ENCODE results near the gene CAMKK2. TPM values are rescaled to one million over a fixed set of nuclear protein-coding genes. Genes with fewer than 3 reads are reported as not detected.
A peak's percentile ranks its signal among the peaks of the same experiment; 100 is the strongest.

The CAMKK2 gene
- total RNA-seq, 2 experiments from 2014 or later, result 27.0 to 29.2 TPM

DNA sequence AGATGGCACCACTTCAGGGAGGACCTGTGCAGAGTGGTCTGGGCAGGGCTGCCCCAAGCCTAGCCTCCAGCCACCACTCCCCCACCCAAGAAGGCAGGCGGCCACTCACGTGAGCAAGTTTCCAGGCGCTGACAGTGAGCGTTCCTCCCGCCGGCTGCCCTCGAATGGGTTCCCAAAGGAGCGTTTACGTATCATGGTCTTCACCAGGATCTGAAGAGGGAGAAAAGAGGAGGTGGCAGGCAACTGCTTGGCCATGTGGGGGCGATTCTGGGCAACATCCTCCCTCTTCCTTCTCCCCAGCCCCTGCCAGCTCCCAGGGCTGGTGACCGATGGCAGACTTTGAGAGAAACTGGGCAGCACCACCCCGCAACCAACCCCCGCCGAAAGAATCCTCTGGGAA, 51.5 kb downstream of the CAMKK2 start:
- Mint-ChIP-seq H3K36me3 (peaks cover 20% of the 10 kb centered on the region), H3K27ac (no peak overlapping the region)

DNA sequence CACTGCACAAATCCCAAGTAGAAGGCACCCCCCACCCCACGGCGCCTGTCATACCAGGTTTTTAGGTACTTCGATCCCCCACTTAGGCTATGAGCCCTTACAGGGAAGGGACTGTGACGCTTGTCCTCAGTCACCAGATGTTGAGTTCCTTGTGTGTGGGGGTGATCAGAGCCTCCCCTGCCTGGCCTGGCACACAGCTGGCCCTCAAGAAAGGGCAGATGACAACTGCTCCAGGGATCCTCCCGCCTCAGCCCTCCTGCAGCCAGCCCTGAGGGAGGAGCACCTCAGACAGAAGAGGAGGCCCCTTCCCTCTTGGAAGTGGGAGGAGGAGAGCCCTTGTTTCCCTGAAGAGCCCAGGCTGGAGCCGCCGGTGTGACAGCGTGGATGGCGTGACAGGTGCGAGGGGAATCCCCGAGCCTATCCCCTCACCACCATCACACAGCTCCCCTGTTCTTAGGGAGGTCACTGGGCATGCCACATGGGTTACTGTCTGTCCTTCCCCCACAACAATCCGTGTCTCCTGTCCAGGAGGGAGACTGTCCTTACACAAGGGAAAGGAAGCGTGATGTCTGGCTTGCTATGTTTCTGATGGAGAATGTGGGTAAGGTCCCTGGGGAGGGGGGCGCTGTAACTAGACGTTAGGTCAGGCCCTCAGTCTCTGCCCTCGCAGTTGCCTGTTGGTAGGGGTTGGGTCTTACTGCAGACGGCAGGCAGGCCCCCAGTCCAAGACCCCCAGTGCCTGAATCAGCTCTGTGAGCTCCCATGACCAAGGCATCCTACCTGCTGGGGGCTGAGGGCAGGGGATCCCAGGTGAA, 55.1 kb downstream of the CAMKK2 start:
- Mint-ChIP-seq H3K4me1 (peaks cover 34% of the 10 kb centered on the region), H3K4me3 (peak overlapping the region; percentile 70), H3K36me3 (peaks cover 20% of the 10 kb centered on the region), H3K27ac (peak overlapping the region; percentile 89), H3K9me3 (no peaks in the 10 kb centered on the region), H3K27me3 (no peaks in the 10 kb centered on the region)
- ATAC-seq (ENCODE audit: low read depth) (no peak), DNase-seq (no peak)
- POLR2A ChIA-PET, result interaction anchor here (1.2 to 3.2 kb wide), 2 partner anchors 55 to 59 kb away, joined by 3 to 16 read pairs; partner anchors contain the start of gene CAMKK2

More for the DNA sequence above, 51.5 kb downstream of the CAMKK2 start:
- no peak for DNase-seq
- Mint-ChIP-seq H3K9me3 (no peaks in the 10 kb centered on the region), H3K4me1 (peaks cover 13% of the 10 kb centered on the region), H3K27me3 (no peaks in the 10 kb centered on the region), H3K4me3 (no peak overlapping the region)
- ATAC-seq (ENCODE audit: low read depth), result no peak
- POLR2A ChIA-PET, result no interaction called here

DNA sequence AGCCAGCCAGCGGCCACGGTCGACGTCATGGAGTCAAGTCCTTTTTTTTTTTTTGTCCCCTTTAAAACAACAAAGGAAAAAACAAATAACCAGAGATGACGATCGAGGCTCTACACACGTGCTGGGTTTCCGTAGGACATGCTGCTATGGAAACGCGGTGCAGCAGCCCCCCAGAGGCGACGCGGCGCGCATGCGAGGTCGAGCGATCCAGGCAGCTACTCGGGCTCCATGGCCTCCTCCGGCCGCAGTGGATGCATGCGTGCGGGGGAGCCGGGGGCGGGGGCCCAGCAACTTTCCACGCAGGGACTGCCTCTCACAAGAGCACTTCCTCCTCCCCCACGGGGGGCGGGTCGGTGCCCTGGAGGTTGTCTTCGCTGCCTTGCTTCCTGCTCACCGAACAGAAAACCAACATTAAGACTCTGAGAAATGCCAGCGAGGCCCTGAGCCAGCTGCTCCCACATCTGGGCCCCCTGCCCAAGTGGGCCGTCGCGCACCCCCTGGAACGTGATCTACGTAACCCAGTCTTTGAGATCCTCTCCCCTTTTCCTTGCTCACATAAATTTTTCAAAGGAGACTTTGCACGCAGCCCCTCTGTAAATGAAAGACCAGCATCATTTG, 55.9 kb downstream of the CAMKK2 start:
- DNase-seq, result peak; percentile 86
- peak; percentile 87 for ATAC-seq (ENCODE audit: low read depth)
- Mint-ChIP-seq H3K9me3 (no peaks in the 10 kb centered on the region), H3K4me3 (peak overlapping the region; percentile 70), H3K36me3 (peaks cover 26% of the 10 kb centered on the region), H3K4me1 (peaks cover 37% of the 10 kb centered on the region), H3K27ac (peak overlapping the region; percentile 89), H3K27me3 (no peaks in the 10 kb centered on the region)
- POLR2A ChIA-PET, result interaction anchor here (1.2 to 3.2 kb wide), 3 partner anchors 16 to 60 kb away, joined by 3 to 28 read pairs (median 16); partner anchors contain the start of gene CAMKK2

DNA sequence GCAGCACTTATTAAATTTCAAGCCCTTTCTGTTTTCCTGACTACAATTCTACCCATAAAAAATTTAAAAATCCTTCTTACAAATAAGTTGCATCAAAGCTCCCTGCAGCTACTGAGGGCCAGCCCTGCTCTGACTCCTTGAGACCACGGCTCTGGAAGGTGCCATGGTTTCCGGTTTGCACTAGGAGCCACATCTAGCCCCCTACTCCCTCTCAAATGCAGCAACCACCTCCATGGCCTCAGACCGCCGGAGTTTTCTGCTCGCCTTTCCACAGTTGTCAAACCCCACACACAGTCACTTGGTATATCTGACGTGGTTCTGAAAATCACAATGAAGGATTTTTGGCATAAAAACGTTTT, 56.5 kb downstream of the CAMKK2 start:
- peaks cover 37% of the 10 kb centered on the region for H3K4me1 Mint-ChIP-seq
- H3K9me3 Mint-ChIP-seq, result no peaks in the 10 kb centered on the region

DNA sequence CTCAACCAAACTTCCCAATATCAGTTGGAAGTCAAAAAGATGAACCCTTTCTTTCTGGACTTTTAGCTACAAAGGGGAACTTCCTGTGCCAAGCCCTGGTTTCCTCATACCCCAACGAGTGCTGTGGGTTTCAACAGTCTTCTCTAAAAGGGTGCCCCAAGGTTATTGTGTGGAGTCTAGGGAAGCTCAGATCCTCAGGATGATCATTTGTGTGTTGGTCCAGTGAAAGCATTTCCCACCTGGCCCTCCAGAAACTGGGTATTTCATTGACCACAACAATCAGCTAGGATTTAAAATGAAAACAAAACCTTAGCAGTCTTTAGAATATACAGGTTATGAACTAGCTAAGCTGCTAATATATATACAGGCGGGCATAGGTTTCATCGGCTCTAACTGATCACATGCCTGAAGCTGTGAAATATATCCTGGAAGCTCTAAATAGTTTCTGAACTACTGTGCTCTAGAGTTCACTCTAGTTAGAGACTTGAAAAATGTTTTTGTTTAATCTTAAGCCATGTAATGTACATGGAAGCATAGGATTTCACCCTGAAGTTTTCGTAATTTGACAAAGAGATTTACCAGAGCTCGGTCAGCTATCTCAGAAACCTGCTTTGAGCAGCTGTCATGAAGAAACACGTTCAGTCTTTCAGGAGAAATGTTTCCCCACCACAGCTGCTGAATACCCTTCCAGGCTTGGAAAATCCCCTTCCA, 57.0 kb downstream of the CAMKK2 start:
- H3K4me3 Mint-ChIP-seq, result peak overlapping the region; percentile 70
- ATAC-seq (ENCODE audit: low read depth) (no peak), DNase-seq (no peak)
- H3K36me3 Mint-ChIP-seq, result peaks cover 31% of the 10 kb centered on the region
- peak overlapping the region; percentile 89 for H3K27ac Mint-ChIP-seq
- POLR2A ChIA-PET, result interaction anchor here (0.8 to 3.2 kb wide), 9 partner anchors 10 to 180 kb away, joined by 3 to 28 read pairs (median 5); partner anchors contain the start of gene CAMKK2
- H3K27me3 Mint-ChIP-seq, result no peaks in the 10 kb centered on the region
- H3K4me1 Mint-ChIP-seq, result peaks cover 37% of the 10 kb centered on the region
- H3K9me3 Mint-ChIP-seq, result no peaks in the 10 kb centered on the region

More for the DNA sequence above, 56.5 kb downstream of the CAMKK2 start:
- H3K36me3 Mint-ChIP-seq, result peaks cover 27% of the 10 kb centered on the region
- no peaks in the 10 kb centered on the region for H3K27me3 Mint-ChIP-seq
- POLR2A ChIA-PET, result interaction anchor here (0.8 to 3.2 kb wide), 7 partner anchors 16 to 180 kb away, joined by 3 to 28 read pairs (median 5); partner anchors contain the start of gene CAMKK2
- peak overlapping the region; percentile 89 for H3K27ac Mint-ChIP-seq
- H3K4me3 Mint-ChIP-seq, result peak overlapping the region; percentile 70
- DNase-seq, result no peak
- ATAC-seq (ENCODE audit: low read depth), result no peak

DNA sequence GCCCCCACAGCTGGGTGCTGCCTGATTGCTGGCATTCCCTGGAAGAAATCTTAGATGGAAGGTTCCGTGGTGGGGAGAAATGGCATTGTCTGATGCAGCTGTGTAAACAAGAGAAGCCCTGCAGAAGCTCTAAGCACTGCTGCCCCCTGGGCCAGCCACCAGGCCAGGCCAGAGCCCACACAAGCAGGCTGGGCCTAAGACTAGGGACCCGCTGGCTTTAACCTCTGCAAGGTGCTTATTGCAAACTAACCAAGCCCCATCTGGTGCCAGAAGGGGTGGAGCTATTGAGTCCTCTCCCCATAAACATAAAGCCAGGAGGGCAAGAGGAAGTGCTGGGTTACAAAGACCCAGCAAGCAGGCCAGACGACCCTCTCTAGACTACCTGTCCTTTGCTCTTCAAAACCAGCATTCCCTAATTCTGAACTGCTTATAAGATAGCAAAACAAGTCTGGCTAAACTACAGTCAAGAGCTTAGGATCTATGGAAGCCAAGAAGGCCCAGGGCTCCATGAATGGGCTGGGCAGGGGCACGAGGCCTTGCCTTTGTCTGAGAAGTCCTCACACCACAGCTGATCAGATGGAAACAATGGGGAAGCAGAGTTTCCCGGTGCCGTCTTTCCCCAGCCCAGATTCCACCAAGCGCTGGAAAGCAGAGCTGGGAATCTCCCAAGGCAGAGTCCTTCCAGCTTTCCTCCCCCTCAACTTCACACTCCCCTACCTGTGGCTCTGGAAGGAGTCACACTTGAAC, 57.7 kb downstream of the CAMKK2 start:
- no peaks in the 10 kb centered on the region for H3K9me3 Mint-ChIP-seq
- peak overlapping the region; percentile 89 for H3K27ac Mint-ChIP-seq
- peaks cover 37% of the 10 kb centered on the region for H3K4me1 Mint-ChIP-seq
- no peak for DNase-seq
- peak overlapping the region; percentile 70 for H3K4me3 Mint-ChIP-seq
- POLR2A ChIA-PET, result interaction anchor here (0.8 to 3.2 kb wide), 11 partner anchors 9 to 769 kb away, joined by 3 to 28 read pairs (median 5); partner anchors contain the start of genes CAMKK2, RNF34 and SRSF9
- H3K27me3 Mint-ChIP-seq, result no peaks in the 10 kb centered on the region
- no peak for ATAC-seq (ENCODE audit: low read depth)
- H3K36me3 Mint-ChIP-seq, result peaks cover 32% of the 10 kb centered on the region

DNA sequence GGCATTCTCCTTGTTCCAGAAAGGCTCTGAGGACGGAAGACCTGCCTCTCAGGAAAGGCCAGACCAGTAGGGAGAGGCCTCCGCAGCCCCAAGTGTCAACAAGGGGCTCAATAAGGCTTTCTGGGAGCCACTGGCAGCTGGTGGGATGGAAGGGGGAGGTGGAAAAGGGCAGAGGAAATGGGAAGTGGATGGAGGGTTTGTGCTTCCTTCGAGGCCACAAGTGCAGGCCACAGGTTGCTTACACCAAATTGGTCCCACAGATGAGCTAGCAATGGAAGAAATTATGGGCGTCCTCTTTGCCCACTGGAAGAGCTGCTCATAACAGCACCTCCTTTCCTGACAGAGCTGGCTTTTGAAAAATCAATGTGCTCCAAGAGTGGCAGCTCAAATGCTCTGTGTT, 58.4 kb downstream of the CAMKK2 start:
- H3K36me3 Mint-ChIP-seq, result peaks cover 27% of the 10 kb centered on the region
- no peaks in the 10 kb centered on the region for H3K27me3 Mint-ChIP-seq
- DNase-seq (no peak), ATAC-seq (ENCODE audit: low read depth) (no peak)
- POLR2A ChIA-PET, result interaction anchor here (0.8 to 3.2 kb wide), 10 partner anchors 8 to 769 kb away, joined by 3 to 28 read pairs (median 4); partner anchors contain the start of genes CAMKK2, RNF34 and SRSF9
- H3K4me3 Mint-ChIP-seq, result no peak overlapping the region
- no peaks in the 10 kb centered on the region for H3K9me3 Mint-ChIP-seq
- H3K4me1 Mint-ChIP-seq, result peaks cover 37% of the 10 kb centered on the region
- peak overlapping the region; percentile 62 for H3K27ac Mint-ChIP-seq

DNA sequence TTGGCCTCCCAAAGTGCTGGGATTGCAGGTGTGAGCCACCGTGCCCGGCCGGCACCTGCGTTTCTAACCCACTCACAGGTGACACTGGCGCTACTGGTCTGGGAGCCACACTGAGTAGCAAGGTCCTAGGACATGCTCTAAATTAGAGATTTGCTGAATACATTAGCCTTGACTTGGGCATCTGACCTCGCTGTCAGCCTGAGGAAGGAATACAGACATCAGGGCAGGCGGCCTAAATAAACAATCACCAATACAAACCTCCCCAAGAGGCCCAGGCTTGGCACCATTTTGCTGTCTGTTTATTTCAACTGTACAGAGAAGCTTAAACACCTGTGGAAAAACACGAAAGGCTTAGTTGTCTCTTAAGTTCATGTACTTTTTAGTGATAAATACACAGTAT, 59.1 kb downstream of the CAMKK2 start:
- Mint-ChIP-seq H3K36me3 (peaks cover 28% of the 10 kb centered on the region), H3K27ac (peak overlapping the region; percentile 36), H3K9me3 (no peaks in the 10 kb centered on the region), H3K27me3 (no peaks in the 10 kb centered on the region), H3K4me3 (no peak overlapping the region), H3K4me1 (peaks cover 38% of the 10 kb centered on the region)
- ATAC-seq (ENCODE audit: low read depth), result no peak
- no peak for DNase-seq
- POLR2A ChIA-PET, result interaction anchor here (1.0 to 3.2 kb wide), 4 partner anchors 13 to 768 kb away, joined by 3 to 28 read pairs (median 4); partner anchors contain the start of gene SRSF9

DNA sequence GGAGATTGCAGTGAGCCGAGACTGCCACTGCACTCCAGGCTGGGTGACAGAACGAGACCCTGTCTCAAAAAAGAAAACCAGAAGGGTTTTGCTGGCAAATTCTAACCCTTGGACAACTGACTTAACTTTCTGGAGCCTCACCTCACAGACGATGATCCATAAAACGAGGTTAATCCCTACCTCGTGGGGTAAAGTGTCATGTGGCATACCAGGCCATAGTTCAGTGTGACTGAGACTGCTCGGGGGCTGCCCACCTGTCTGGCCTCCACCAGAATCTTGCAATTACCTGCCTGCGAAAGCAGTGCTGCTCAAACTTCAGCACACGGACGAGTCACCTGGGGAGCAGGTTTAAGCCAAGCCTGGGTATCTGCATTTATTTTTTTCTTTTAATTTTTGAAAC, 59.7 kb downstream of the CAMKK2 start:
- DNase-seq (no peak), ATAC-seq (ENCODE audit: low read depth) (no peak)
- peaks cover 38% of the 10 kb centered on the region for H3K4me1 Mint-ChIP-seq
- POLR2A ChIA-PET, result no interaction called here
- H3K27ac Mint-ChIP-seq, result no peak overlapping the region
- H3K27me3 Mint-ChIP-seq, result no peaks in the 10 kb centered on the region
- H3K9me3 Mint-ChIP-seq, result no peaks in the 10 kb centered on the region
- H3K4me3 Mint-ChIP-seq, result no peak overlapping the region
- peaks cover 28% of the 10 kb centered on the region for H3K36me3 Mint-ChIP-seq

DNA sequence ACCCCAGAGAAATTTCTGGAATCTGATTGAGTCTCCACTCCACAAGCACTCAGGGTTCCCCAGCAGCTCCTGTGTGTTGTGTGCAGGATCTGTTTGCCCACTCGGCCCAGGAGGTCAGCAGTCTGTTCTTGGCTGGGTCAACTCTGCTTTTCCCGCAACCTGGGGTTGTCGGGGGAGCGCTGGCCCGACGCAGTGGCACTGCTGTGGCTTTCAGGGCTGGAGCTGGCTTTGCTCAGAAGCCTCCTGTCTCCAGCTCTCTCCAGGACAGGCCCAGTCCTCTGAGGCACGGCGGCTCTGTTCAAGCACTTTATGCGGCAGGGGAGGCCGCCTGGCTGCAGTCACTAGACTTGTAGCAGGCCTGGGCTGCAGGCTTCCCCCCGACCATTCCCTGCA, 62.9 kb downstream of the CAMKK2 start:
- POLR2A ChIA-PET, result interaction anchor here (0.6 kb wide), 1 partner anchor 37 kb away, joined by 4 read pairs; no protein-coding TSS in a partner anchor
- Mint-ChIP-seq H3K4me3 (no peak overlapping the region), H3K36me3 (peaks cover 28% of the 10 kb centered on the region), H3K27me3 (no peaks in the 10 kb centered on the region), H3K9me3 (no peaks in the 10 kb centered on the region), H3K27ac (no peak overlapping the region), H3K4me1 (peaks cover 23% of the 10 kb centered on the region)
- DNase-seq (no peak), ATAC-seq (ENCODE audit: low read depth) (no peak)

DNA sequence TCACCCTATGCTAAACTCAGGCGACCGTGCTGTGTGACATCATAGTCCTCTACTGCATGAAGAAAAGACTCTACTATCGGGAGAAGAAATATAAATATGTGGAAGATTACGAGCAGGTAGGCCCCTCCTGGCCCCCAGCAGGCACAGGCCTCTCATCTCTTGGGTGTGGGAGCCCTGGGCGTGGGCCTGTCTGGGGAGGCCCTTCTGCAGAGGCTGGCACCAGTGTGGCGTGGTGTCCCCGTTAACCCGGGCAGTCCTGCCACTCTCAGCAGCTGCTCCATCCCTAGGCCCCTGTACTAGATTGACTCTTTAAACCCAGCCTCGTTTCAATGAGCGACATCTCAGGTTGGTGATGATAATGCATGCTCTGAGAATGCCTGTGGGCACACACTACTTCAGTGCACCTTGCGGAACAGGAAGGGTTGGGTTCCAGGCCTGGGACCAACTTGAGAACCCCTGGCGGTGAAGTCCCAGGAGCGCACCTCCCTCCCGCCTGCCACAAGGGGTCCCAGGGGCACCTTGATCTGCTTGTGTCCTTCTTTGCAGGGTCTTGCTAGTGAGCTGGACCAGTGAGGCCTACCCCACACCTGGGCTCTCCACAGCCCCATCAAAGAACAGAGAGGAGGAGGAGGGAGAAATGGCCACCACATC, 63.4 kb downstream of the CAMKK2 start:
- Mint-ChIP-seq H3K27me3 (no peaks in the 10 kb centered on the region), H3K4me3 (no peak overlapping the region), H3K27ac (no peak overlapping the region), H3K9me3 (no peaks in the 10 kb centered on the region), H3K4me1 (peaks cover 19% of the 10 kb centered on the region), H3K36me3 (peaks cover 30% of the 10 kb centered on the region)
- ATAC-seq (ENCODE audit: low read depth), result no peak
- POLR2A ChIA-PET, result interaction anchor here (0.6 kb wide), 1 partner anchor 37 kb away, joined by 4 read pairs; no protein-coding TSS in a partner anchor
- no peak for DNase-seq

DNA sequence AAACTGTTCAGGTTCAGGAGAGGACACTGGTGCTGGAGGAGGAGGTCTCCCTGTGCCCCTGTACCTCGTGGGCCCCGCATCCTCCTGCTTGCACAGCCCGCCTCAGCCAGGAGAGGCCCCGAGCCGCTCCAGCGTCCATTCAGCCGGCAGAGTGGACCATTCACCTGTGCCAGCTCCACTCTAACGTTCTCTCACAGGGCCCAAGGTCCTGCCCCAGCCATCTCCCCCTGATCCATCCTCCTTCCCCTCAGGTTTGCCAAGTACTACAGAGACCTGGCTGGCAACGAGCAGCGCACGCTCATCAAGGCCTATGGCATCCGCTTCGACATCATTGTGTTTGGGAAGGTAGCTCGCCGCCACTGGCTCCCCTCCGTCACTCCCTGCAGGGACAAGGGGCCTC, 64.3 kb downstream of the CAMKK2 start:
- Mint-ChIP-seq H3K9me3 (no peaks in the 10 kb centered on the region), H3K4me1 (peaks cover 21% of the 10 kb centered on the region), H3K36me3 (peaks cover 30% of the 10 kb centered on the region), H3K4me3 (no peak overlapping the region), H3K27me3 (no peaks in the 10 kb centered on the region), H3K27ac (no peak overlapping the region)
- POLR2A ChIA-PET, result interaction anchor here (0.5 to 0.6 kb wide), 2 partner anchors 17 to 42 kb away, joined by 3 read pairs; no protein-coding TSS in a partner anchor
- DNase-seq (no peak), ATAC-seq (ENCODE audit: low read depth) (no peak)
